Fibroblast of lung (primary cell): ENCODE data around the gene PKD1L1. TPM values are rescaled to one million over a fixed set of nuclear protein-coding genes. Genes with fewer than 3 reads are reported as not detected.

ENCODE experiments used
- DNase-seq, 2 donors: peaks; one replicate each; pipeline versions ENCODE4 v3.0.0 to v3.0.0-alpha.2; 2010; ENCODE audit warnings: low read depth in 2 of 2
- H2AFZ ChIP-seq: 2 replicates; pipeline ENCODE4 v1.5.1; 2012; ENCODE audit warnings: low read length, control low read depth, inconsistent platforms
- H3K27ac ChIP-seq: 2 replicates; pipeline ENCODE4 v1.5.1; 2011; ENCODE audit warnings: low read length, control low read depth; ENCODE audit not compliant: insufficient read depth
- H3K27me3 ChIP-seq: 2 replicates; pipeline ENCODE4 v1.5.1; 2011; ENCODE audit warnings: mild to moderate bottlenecking, low read length; ENCODE audit not compliant: control insufficient read depth, insufficient read depth
- H3K36me3 ChIP-seq: 2 replicates; pipeline ENCODE4 v1.5.1; 2011; ENCODE audit warnings: low read length; ENCODE audit not compliant: control insufficient read depth, insufficient read depth
- H3K4me1 ChIP-seq: 2 replicates; pipeline ENCODE4 v1.5.1; 2011; ENCODE audit warnings: low read length; ENCODE audit not compliant: control insufficient read depth, insufficient read depth; ENCODE audit errors: extremely low read depth
- H3K4me2 ChIP-seq: 2 replicates; pipeline ENCODE4 v1.5.1; 2011; ENCODE audit warnings: low read length, control low read depth; ENCODE audit not compliant: insufficient read depth; ENCODE audit errors: extremely low read depth
- H3K4me3 ChIP-seq, 4 experiments: fragments of 200-600 bp in 1 of 4; sonication (generic) in 1 of 4; replicated peaks in 1 of 4; 2 replicates each; pipeline ENCODE4 v1.5.1; 2011 to 2016; ENCODE audit warnings: low read length in 4 of 4, low read depth in 3 of 4, mild to moderate bottlenecking in 3 of 4, control low read depth in 2 of 4, inconsistent platforms in 1 of 4, mixed read lengths in 1 of 4; ENCODE audit not compliant: insufficient read depth in 1 of 4; ENCODE audit errors: control extremely low read depth in 1 of 4
- H3K79me2 ChIP-seq: 2 replicates; pipeline ENCODE4 v1.5.1; 2012; ENCODE audit warnings: mild to moderate bottlenecking, low read length, inconsistent platforms; ENCODE audit not compliant: control insufficient read depth, insufficient read depth
- H3K9ac ChIP-seq: 2 replicates; pipeline ENCODE4 v1.5.1; 2011; ENCODE audit warnings: mild to moderate bottlenecking, low read length, control low read depth; ENCODE audit not compliant: insufficient read depth
- H3K9me3 ChIP-seq: 2 replicates; pipeline ENCODE4 v1.5.1; 2012; ENCODE audit warnings: low read depth, low read length; ENCODE audit not compliant: control insufficient read depth, insufficient read depth
- H4K20me1 ChIP-seq: 2 replicates; pipeline ENCODE4 v1.5.1; 2011; ENCODE audit warnings: low read length; ENCODE audit not compliant: control insufficient read depth, insufficient read depth; ENCODE audit errors: extremely low read depth
- EZH2 ChIP-seq: IDR thresholded peaks from 2 replicates; pipeline ENCODE4 v1.5.1; 2012; ENCODE audit warnings: low read length, control low read depth, mild to moderate bottlenecking; ENCODE audit errors: missing control alignments
- polyA plus RNA-seq, 2 donors: library from polyadenylated mRNA; depleted of rRNA in 1 of 2; stranded (reverse) in 1 of 2; unstranded in 1 of 2; fragments of >200 nt; gene quantifications; 2 replicates each; pipeline ENCODE4 v1.2.1, GENCODE V29; 2011 to 2012; ENCODE audit warnings: missing spikeins in 1 of 2
- total RNA-seq: library from RNA; depleted of rRNA; stranded (reverse); fragments of >200 nt; gene quantifications from 2 replicates; pipeline ENCODE4 v1.2.1, GENCODE V29; 2014
- TF ChIP-seq, protein P1 (sequence below), 2 donors: IDR thresholded peaks in 1 of 2; conservative IDR thresholded peaks in 1 of 2; 1 replicate in 1 of 2; 2 replicates in 1 of 2; pipeline ENCODE4 v1.5.1; 2011 to 2012; ENCODE audit warnings: low read length in 2 of 2, control low read depth in 1 of 2, inconsistent platforms in 1 of 2, low read depth in 1 of 2, mild to moderate bottlenecking in 1 of 2

Gene PKD1L1
- total and polyA plus RNA-seq, 2 donors (not counting 1 experiment from before 2014, with no cell fraction given), result under 0.01 to 0.12 TPM

GRCh38 chr7:47967708-47968107 lies 19.4 kb upstream of the PKD1L1 start:
- H3K9me3 ChIP-seq, result no peaks in the 10 kb centered on the region
- H3K36me3 ChIP-seq, result peaks cover 22% of the 10 kb centered on the region
- no peak for TF ChIP-seq EZH2
- TF ChIP-seq, protein P1, sequence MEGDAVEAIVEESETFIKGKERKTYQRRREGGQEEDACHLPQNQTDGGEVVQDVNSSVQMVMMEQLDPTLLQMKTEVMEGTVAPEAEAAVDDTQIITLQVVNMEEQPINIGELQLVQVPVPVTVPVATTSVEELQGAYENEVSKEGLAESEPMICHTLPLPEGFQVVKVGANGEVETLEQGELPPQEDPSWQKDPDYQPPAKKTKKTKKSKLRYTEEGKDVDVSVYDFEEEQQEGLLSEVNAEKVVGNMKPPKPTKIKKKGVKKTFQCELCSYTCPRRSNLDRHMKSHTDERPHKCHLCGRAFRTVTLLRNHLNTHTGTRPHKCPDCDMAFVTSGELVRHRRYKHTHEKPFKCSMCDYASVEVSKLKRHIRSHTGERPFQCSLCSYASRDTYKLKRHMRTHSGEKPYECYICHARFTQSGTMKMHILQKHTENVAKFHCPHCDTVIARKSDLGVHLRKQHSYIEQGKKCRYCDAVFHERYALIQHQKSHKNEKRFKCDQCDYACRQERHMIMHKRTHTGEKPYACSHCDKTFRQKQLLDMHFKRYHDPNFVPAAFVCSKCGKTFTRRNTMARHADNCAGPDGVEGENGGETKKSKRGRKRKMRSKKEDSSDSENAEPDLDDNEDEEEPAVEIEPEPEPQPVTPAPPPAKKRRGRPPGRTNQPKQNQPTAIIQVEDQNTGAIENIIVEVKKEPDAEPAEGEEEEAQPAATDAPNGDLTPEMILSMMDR (conservative IDR thresholded peaks at IDR 0.05 in 1 of 2, IDR thresholded peaks at IDR 0.05 in 1 of 2; ENCODE audit: low read depth in 1 of 2, low read length in 2 of 2), result no peak
- no peaks in the 10 kb centered on the region for H3K4me1 ChIP-seq
- DNase-seq, result no peak
- no peaks in the 10 kb centered on the region for H3K79me2 ChIP-seq
- H4K20me1 ChIP-seq, result no peaks in the 10 kb centered on the region
- no peak overlapping the region for H3K4me2 ChIP-seq
- no peak overlapping the region for H3K9ac ChIP-seq
- no peaks in the 10 kb centered on the region for H3K27me3 ChIP-seq
- no peak overlapping the region for H3K27ac ChIP-seq
- no peak overlapping the region for H3K4me3 ChIP-seq
- no peak overlapping the region for H2AFZ ChIP-seq

- H3K9ac ChIP-seq, result no peak overlapping the region
- no peaks in the 10 kb centered on the region for H3K27me3 ChIP-seq
- no peak overlapping the region for H3K4me3 ChIP-seq
- peaks cover 25% of the 10 kb centered on the region for H3K36me3 ChIP-seq
- TF ChIP-seq, protein P1 (conservative IDR thresholded peaks at IDR 0.05 in 1 of 2, IDR thresholded peaks at IDR 0.05 in 1 of 2; ENCODE audit: low read depth in 1 of 2, low read length in 2 of 2), result no peak
- no peak for TF ChIP-seq EZH2
- no peak overlapping the region for H3K4me2 ChIP-seq
- no peaks in the 10 kb centered on the region for H3K9me3 ChIP-seq
- no peaks in the 10 kb centered on the region for H3K79me2 ChIP-seq
- H3K27ac ChIP-seq, result no peak overlapping the region
- DNase-seq, result no peak
- no peak overlapping the region for H2AFZ ChIP-seq
- H3K4me1 ChIP-seq, result no peaks in the 10 kb centered on the region
- no peaks in the 10 kb centered on the region for H4K20me1 ChIP-seq
Observed at GRCh38 chr7:47967123-47967522, 18.9 kb upstream of the PKD1L1 start.

DNA sequence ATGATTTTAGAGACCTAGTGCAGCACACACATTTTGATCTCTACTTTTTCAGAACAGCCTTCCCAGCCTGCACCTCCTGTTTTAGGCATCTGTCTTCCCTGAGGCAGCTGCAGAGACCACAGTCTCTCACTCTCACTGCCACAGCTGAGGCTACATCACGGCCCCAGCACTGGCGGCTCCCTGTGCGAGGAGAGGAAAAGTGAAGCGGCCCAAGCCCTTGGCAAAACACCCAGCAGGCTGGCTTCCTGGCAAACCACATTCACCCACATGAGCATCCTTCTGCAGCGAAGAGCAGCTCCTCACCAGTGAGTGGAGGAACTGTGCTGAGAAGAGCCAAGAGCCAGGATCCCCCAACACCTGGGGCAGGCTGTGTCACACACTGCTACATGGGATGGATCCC lies 17.2 kb upstream of the PKD1L1 start:
- H2AFZ ChIP-seq, result no peak overlapping the region
- no peaks in the 10 kb centered on the region for H3K9me3 ChIP-seq
- peaks cover 27% of the 10 kb centered on the region for H3K36me3 ChIP-seq
- H3K27me3 ChIP-seq, result no peaks in the 10 kb centered on the region
- no peak for TF ChIP-seq EZH2
- TF ChIP-seq, protein P1 (conservative IDR thresholded peaks at IDR 0.05 in 1 of 2, IDR thresholded peaks at IDR 0.05 in 1 of 2; ENCODE audit: low read depth in 1 of 2, low read length in 2 of 2), result no peak
- no peak for DNase-seq
- no peak overlapping the region for H3K4me2 ChIP-seq
- H3K9ac ChIP-seq, result no peak overlapping the region
- no peaks in the 10 kb centered on the region for H3K4me1 ChIP-seq
- no peaks in the 10 kb centered on the region for H3K79me2 ChIP-seq
- no peak overlapping the region for H3K27ac ChIP-seq
- H4K20me1 ChIP-seq, result no peaks in the 10 kb centered on the region
- no peak overlapping the region for H3K4me3 ChIP-seq
